Loucy (cell line): ENCODE measurements around the gene KIF23.

Source experiments
- H2AFZ ChIP-seq: fragments of 200-600 bp; sonication (generic); 2 replicates; pipeline ENCODE4 v1.6.0; 2016; ENCODE audit warnings: antibody characterized with exemption, mild to moderate bottlenecking, low read length, moderate library complexity
- H3F3A ChIP-seq: fragments of 200-600 bp; 2 replicates; pipeline ENCODE4 v1.6.0; 2016; ENCODE audit warnings: antibody characterized with exemption, low read depth, mild to moderate bottlenecking
- H3K27me3 ChIP-seq: fragments of 200-600 bp; sonication (generic); 2 replicates; pipeline ENCODE4 v1.6.1; 2014; ENCODE audit warnings: low read length, mild to moderate bottlenecking; ENCODE audit not compliant: insufficient read depth, poor library complexity, severe bottlenecking
- H3K36me3 ChIP-seq: fragments of 200-600 bp; sonication (generic); 2 replicates; pipeline ENCODE4 v1.6.1; 2016; ENCODE audit warnings: low read length; ENCODE audit not compliant: insufficient read depth
- H3K4me1 ChIP-seq: fragments of 200-600 bp; sonication (generic); 2 replicates; pipeline ENCODE4 v1.5.1; 2014; ENCODE audit warnings: low read length, mild to moderate bottlenecking; ENCODE audit not compliant: insufficient read depth, poor library complexity, severe bottlenecking
- H3K4me2 ChIP-seq: fragments of 200-600 bp; sonication (generic); 2 replicates; pipeline ENCODE4 v1.6.0; 2014; ENCODE audit warnings: antibody characterized with exemption, low read length, low read depth, mild to moderate bottlenecking; ENCODE audit not compliant: poor library complexity, severe bottlenecking
- H3K4me3 ChIP-seq: fragments of 200-600 bp; sonication (generic); 2 replicates; pipeline ENCODE4 v1.5.1; 2014; ENCODE audit warnings: low read length, mild to moderate bottlenecking, mixed read lengths; ENCODE audit not compliant: poor library complexity, severe bottlenecking
- H3K79me2 ChIP-seq: fragments of 200-600 bp; sonication (generic); 2 replicates; pipeline ENCODE4 v1.6.1; 2014; ENCODE audit warnings: low read length; ENCODE audit not compliant: insufficient read depth
- H3K9ac ChIP-seq: fragments of 200-600 bp; sonication (generic); 2 replicates; pipeline ENCODE4 v1.6.0; 2014; ENCODE audit warnings: mild to moderate bottlenecking, low read depth, low read length, moderate library complexity; ENCODE audit not compliant: poor library complexity, severe bottlenecking
- H3K9me2 ChIP-seq: fragments of 200-600 bp; sonication (generic); replicated peaks from 2 replicates; pipeline ENCODE4 v1.6.1; 2016; ENCODE audit warnings: low read depth, low read length, mixed read lengths
- H3K9me3 ChIP-seq: fragments of 200-600 bp; sonication (generic); 2 replicates; pipeline ENCODE4 v1.6.1; 2014; ENCODE audit warnings: mild to moderate bottlenecking, antibody characterized with exemption, low read length, low read depth; ENCODE audit not compliant: insufficient read depth
- H4K20me1 ChIP-seq: fragments of 200-600 bp; sonication (generic); 2 replicates; pipeline ENCODE4 v1.6.0; 2014; ENCODE audit warnings: antibody characterized with exemption, low read length, mild to moderate bottlenecking; ENCODE audit not compliant: insufficient read depth, poor library complexity, severe bottlenecking
- EZH2phosphoT487 ChIP-seq: fragments of 200-600 bp; IDR thresholded peaks from 2 replicates; pipeline ENCODE4 v1.6.1; 2018; ENCODE audit warnings: antibody characterized with exemption, mild to moderate bottlenecking, moderate library complexity, borderline replicate concordance
- TF ChIP-seq, protein P1 (sequence below): fragments of 200-600 bp; sonication (generic); conservative IDR thresholded peaks from 2 replicates; pipeline ENCODE4 v1.5.1; 2014; ENCODE audit warnings: mild to moderate bottlenecking, antibody characterized with exemption, low read length

The KIF23 gene

DNA sequence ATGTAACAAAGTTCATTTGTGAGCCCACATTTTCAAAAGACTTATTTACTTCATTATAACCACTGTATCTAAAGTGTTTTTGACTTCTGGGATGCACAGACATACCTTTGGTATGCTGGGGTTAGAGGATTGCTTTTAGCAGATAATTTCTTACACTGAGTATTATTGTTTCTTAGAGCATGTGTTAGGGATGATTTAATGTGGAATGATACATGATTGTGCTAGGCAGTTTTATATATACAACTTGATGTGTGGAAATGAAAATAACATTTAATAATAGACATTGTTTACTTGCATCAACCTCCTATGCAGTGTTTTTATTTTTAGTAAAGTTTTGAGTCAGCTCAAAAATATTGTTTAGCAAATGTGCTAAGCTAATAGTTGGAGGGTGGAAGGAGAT, 3.4 kb downstream of the KIF23 start:
- peak overlapping the region; percentile 90 for H3K4me2 ChIP-seq
- H3K79me2 ChIP-seq = peaks cover 82% of the 10 kb centered on the region
- TF ChIP-seq EZH2phosphoT487 = no peak
- TF ChIP-seq, protein P1, sequence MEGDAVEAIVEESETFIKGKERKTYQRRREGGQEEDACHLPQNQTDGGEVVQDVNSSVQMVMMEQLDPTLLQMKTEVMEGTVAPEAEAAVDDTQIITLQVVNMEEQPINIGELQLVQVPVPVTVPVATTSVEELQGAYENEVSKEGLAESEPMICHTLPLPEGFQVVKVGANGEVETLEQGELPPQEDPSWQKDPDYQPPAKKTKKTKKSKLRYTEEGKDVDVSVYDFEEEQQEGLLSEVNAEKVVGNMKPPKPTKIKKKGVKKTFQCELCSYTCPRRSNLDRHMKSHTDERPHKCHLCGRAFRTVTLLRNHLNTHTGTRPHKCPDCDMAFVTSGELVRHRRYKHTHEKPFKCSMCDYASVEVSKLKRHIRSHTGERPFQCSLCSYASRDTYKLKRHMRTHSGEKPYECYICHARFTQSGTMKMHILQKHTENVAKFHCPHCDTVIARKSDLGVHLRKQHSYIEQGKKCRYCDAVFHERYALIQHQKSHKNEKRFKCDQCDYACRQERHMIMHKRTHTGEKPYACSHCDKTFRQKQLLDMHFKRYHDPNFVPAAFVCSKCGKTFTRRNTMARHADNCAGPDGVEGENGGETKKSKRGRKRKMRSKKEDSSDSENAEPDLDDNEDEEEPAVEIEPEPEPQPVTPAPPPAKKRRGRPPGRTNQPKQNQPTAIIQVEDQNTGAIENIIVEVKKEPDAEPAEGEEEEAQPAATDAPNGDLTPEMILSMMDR = no peak
- peaks cover 21% of the 10 kb centered on the region for H4K20me1 ChIP-seq
- H3K9me3 ChIP-seq = no peaks in the 10 kb centered on the region
- H3K9ac ChIP-seq = peak overlapping the region; percentile 38
- peak overlapping the region; percentile 67 for H3K4me3 ChIP-seq
- no peaks in the 10 kb centered on the region for H3K27me3 ChIP-seq
- H3K36me3 ChIP-seq = peaks cover 41% of the 10 kb centered on the region
- H2AFZ ChIP-seq = no peak overlapping the region
- peaks cover 53% of the 10 kb centered on the region for H3K4me1 ChIP-seq
- H3K9me2 ChIP-seq = no peaks in the 10 kb centered on the region
- no peaks in the 10 kb centered on the region for H3F3A ChIP-seq

DNA sequence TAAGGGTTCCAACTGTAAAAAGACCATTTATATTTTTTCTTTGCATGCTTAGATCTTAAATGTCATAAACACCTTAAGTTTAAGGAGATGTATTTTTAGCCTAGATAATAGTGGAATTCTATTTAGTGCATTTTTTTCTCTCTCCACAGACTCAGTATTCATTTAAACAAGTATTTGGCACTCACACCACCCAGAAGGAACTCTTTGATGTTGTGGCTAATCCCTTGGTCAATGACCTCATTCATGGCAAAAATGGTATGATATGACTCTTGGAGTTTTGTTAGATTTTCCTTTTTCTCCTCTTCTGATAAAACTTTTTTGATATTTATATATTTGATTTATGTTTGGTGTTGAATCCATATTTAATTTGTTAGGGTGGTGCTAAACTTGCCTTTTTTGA, 7.3 kb downstream of the KIF23 start:
- peaks cover 75% of the 10 kb centered on the region for H3K79me2 ChIP-seq

DNA sequence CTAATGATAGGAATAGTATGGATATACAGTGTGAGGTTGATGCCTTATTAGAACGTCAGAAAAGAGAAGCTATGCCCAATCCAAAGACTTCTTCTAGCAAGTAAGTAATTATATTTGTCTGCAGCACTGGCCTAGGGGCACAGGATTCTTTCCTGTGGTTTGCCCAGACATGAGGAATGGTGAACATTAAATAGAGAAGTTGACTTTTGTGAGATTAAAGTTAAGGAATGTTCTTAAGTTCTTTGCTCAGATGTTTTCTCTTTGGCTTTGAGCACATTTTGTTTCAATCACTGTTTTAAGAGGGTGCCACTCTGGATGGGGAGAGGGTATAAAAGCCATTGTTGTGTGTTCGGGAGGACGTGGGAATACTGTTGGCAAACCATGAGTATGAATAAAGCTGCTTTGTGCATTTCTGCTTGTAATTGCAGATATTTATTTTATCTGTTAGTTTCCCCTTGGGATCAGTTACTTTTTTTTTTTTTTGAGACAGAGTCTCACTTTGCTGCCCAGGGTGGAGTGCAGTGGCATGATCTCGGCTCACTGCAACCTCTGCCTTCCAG, 8.3 kb downstream of the KIF23 start:
- TF ChIP-seq, protein P1 = no peak
- no peak for TF ChIP-seq EZH2phosphoT487
- H2AFZ ChIP-seq = no peak overlapping the region
- H3F3A ChIP-seq = no peaks in the 10 kb centered on the region
- H3K9me3 ChIP-seq = no peaks in the 10 kb centered on the region
- no peaks in the 10 kb centered on the region for H3K9me2 ChIP-seq
- peaks cover 67% of the 10 kb centered on the region for H3K79me2 ChIP-seq
- no peak overlapping the region for H3K4me2 ChIP-seq
- H3K36me3 ChIP-seq = peaks cover 87% of the 10 kb centered on the region
- H4K20me1 ChIP-seq = peaks cover 4% of the 10 kb centered on the region
- H3K27me3 ChIP-seq = no peaks in the 10 kb centered on the region
- H3K4me1 ChIP-seq = peaks cover 31% of the 10 kb centered on the region
- H3K4me3 ChIP-seq = no peak overlapping the region
- H3K9ac ChIP-seq = no peak overlapping the region

More for the DNA sequence above, 7.3 kb downstream of the KIF23 start:
- H2AFZ ChIP-seq = no peak overlapping the region
- no peak overlapping the region for H3K9ac ChIP-seq
- H4K20me1 ChIP-seq = peaks cover 6% of the 10 kb centered on the region
- no peak for TF ChIP-seq EZH2phosphoT487
- TF ChIP-seq, protein P1 = no peak
- peaks cover 78% of the 10 kb centered on the region for H3K36me3 ChIP-seq
- H3K9me3 ChIP-seq = no peaks in the 10 kb centered on the region
- no peak overlapping the region for H3K4me2 ChIP-seq
- H3F3A ChIP-seq = no peaks in the 10 kb centered on the region
- no peak overlapping the region for H3K4me3 ChIP-seq
- no peaks in the 10 kb centered on the region for H3K27me3 ChIP-seq
- H3K4me1 ChIP-seq = peaks cover 36% of the 10 kb centered on the region
- H3K9me2 ChIP-seq = no peaks in the 10 kb centered on the region
